ENCODE results near the gene KCNJ5. TPM values are rescaled to one million over a fixed set of nuclear protein-coding genes. Genes with fewer than 3 reads are reported as not detected.
A peak's percentile ranks its signal among the peaks of the same experiment; 100 is the strongest.

The KCNJ5 gene
- total and polyA plus RNA-seq, 7 experiments from 2014 or later, result 0.11 to 0.24 (median 0.17) TPM; not detected in 4

GRCh38 chr11:128848815-128849455 lies 42.2 kb upstream of the KCNJ5 start:
- no peaks in the 10 kb centered on the region for H3K36me3 ChIP-seq (ENCODE audit: control insufficient read depth in 2 of 3, insufficient read depth in 3 of 3, low read length in 3 of 3)
- no peak overlapping the region for H3K4me3 ChIP-seq (ENCODE audit: low read length)
- Mint-ChIP-seq H3K4me3 (no peak overlapping the region), H3K27ac (peak overlapping the region in 3 of 9 donors; percentile 18 to 82 (median 54)), H3K36me3 (peaks cover 0 to 4% (median 0%) of the 10 kb centered on the region in 5 donors), H3K27me3 (peaks cover 0 to 2% (median 0%) of the 10 kb centered on the region in 5 donors), H3K9me3 (no peaks in the 10 kb centered on the region), H3K4me1 (peaks cover 22 to 39% (median 30%) of the 10 kb centered on the region in 7 donors)
- ChIA-PET POLR2A (interaction anchor here (0.6 kb wide), 1 partner anchor 804 kb away, joined by 4 read pairs; no protein-coding TSS in a partner anchor), CTCF (interaction anchor here (0.9 to 3.3 kb wide), 4 partner anchors 9 to 691 kb away, joined by 3 to 13 read pairs (median 8); no protein-coding TSS in a partner anchor)
- no peaks in the 10 kb centered on the region for H3K9me3 ChIP-seq (ENCODE audit: control insufficient read depth in 2 of 3, low read length in 3 of 3)
- DNase-seq (peak in 6 of 9 donors; percentile 30 to 61 (median 56)), ATAC-seq (peak; percentile 83)
- H3K27me3 ChIP-seq (ENCODE audit: control insufficient read depth in 2 of 2, insufficient read depth in 2 of 2, low read length in 2 of 2), result no peaks in the 10 kb centered on the region
- peaks cover 15 to 21% of the 10 kb centered on the region in 2 donors for H3K4me1 ChIP-seq (ENCODE audit: control insufficient read depth in 2 of 2, insufficient read depth in 2 of 2, low read length in 2 of 2)
- intact Hi-C loops (cut with micrococcal nuclease), result loop anchor here in 1 of 2 donors (5.0 kb wide), 1 partner anchor 812 kb away; no protein-coding TSS in a partner anchor
- no peak overlapping the region for H3K27ac ChIP-seq (ENCODE audit: low read depth, low read length)

GRCh38 chr11:128852327-128853023 lies 38.7 kb upstream of the KCNJ5 start:
- Mint-ChIP-seq H3K4me3 (no peak overlapping the region), H3K27ac (no peak overlapping the region), H3K9me3 (no peaks in the 10 kb centered on the region), H3K4me1 (peaks cover 0 to 10% (median 5%) of the 10 kb centered on the region in 7 donors), H3K27me3 (peaks cover 0 to 5% (median 0%) of the 10 kb centered on the region in 5 donors), H3K36me3 (no peaks in the 10 kb centered on the region)
- no peaks in the 10 kb centered on the region for H3K9me3 ChIP-seq (ENCODE audit: control insufficient read depth in 2 of 3, low read length in 3 of 3)
- no peak for ATAC-seq
- intact Hi-C loops (cut with micrococcal nuclease), result no loop called here
- no peaks in the 10 kb centered on the region for H3K36me3 ChIP-seq (ENCODE audit: control insufficient read depth in 2 of 3, insufficient read depth in 3 of 3, low read length in 3 of 3)
- H3K27ac ChIP-seq (ENCODE audit: low read depth, low read length), result no peak overlapping the region
- POLR2A ChIA-PET, result no interaction called here
- CTCF ChIA-PET, result interaction anchor here (0.7 to 0.8 kb wide), 2 partner anchors 22 to 677 kb away, joined by 4 to 5 read pairs; no protein-coding TSS in a partner anchor
- no peak for DNase-seq
- H3K27me3 ChIP-seq (ENCODE audit: control insufficient read depth in 2 of 2, insufficient read depth in 2 of 2, low read length in 2 of 2), result no peaks in the 10 kb centered on the region
- H3K4me3 ChIP-seq (ENCODE audit: low read length), result no peak overlapping the region
- H3K4me1 ChIP-seq (ENCODE audit: control insufficient read depth in 2 of 2, insufficient read depth in 2 of 2, low read length in 2 of 2), result no peaks in the 10 kb centered on the region

- ChIA-PET POLR2A (interaction anchor here (1.3 kb wide), 1 partner anchor 12 kb away, joined by 4 read pairs; no protein-coding TSS in a partner anchor), CTCF (interaction anchor here (1.1 kb wide), 1 partner anchor 21 kb away, joined by 3 read pairs; no protein-coding TSS in a partner anchor)
- intact Hi-C loops (cut with micrococcal nuclease), result no loop called here
- Histone ChIP-seq H3K9me3 (ENCODE audit: control insufficient read depth in 2 of 3, low read length in 3 of 3) (no peaks in the 10 kb centered on the region), H3K27me3 (ENCODE audit: control insufficient read depth in 2 of 2, insufficient read depth in 2 of 2, low read length in 2 of 2) (no peaks in the 10 kb centered on the region), H3K4me1 (ENCODE audit: control insufficient read depth in 2 of 2, insufficient read depth in 2 of 2, low read length in 2 of 2) (no peaks in the 10 kb centered on the region), H3K4me3 (ENCODE audit: low read length) (no peak overlapping the region), H3K27ac (ENCODE audit: low read depth, low read length) (no peak overlapping the region), H3K36me3 (ENCODE audit: control insufficient read depth in 2 of 3, insufficient read depth in 3 of 3, low read length in 3 of 3) (no peaks in the 10 kb centered on the region)
- H3K4me3 Mint-ChIP-seq, result no peak overlapping the region
- no peaks in the 10 kb centered on the region for H3K36me3 Mint-ChIP-seq
- peaks cover 0 to 9% (median 3%) of the 10 kb centered on the region in 7 donors for H3K4me1 Mint-ChIP-seq
- ATAC-seq (no peak), DNase-seq (no peak)
- H3K27me3 Mint-ChIP-seq, result peaks cover 0 to 12% (median 0%) of the 10 kb centered on the region in 5 donors
- H3K27ac Mint-ChIP-seq, result no peak overlapping the region
- no peaks in the 10 kb centered on the region for H3K9me3 Mint-ChIP-seq
Observed at GRCh38 chr11:128853559-128853958, 37.6 kb upstream of the KCNJ5 start.

GRCh38 chr11:128854841-128855240 lies 36.3 kb upstream of the KCNJ5 start:
- Mint-ChIP-seq H3K4me3 (no peak overlapping the region), H3K36me3 (no peaks in the 10 kb centered on the region), H3K9me3 (no peaks in the 10 kb centered on the region), H3K27ac (no peak overlapping the region), H3K27me3 (peaks cover 0 to 12% (median 0%) of the 10 kb centered on the region in 5 donors), H3K4me1 (peaks cover 0 to 5% (median under 1%) of the 10 kb centered on the region in 7 donors)
- ATAC-seq, result no peak
- ChIA-PET CTCF (interaction anchor here (0.8 to 1.6 kb wide), 3 partner anchors 9 to 683 kb away, joined by 4 to 8 read pairs (median 5); no protein-coding TSS in a partner anchor), POLR2A (no interaction called here)
- Histone ChIP-seq H3K9me3 (ENCODE audit: control insufficient read depth in 2 of 3, low read length in 3 of 3) (no peaks in the 10 kb centered on the region), H3K27me3 (ENCODE audit: control insufficient read depth in 2 of 2, insufficient read depth in 2 of 2, low read length in 2 of 2) (no peaks in the 10 kb centered on the region), H3K4me1 (ENCODE audit: control insufficient read depth in 2 of 2, insufficient read depth in 2 of 2, low read length in 2 of 2) (no peaks in the 10 kb centered on the region), H3K27ac (ENCODE audit: low read depth, low read length) (no peak overlapping the region), H3K36me3 (ENCODE audit: control insufficient read depth in 2 of 3, insufficient read depth in 3 of 3, low read length in 3 of 3) (no peaks in the 10 kb centered on the region), H3K4me3 (ENCODE audit: low read length) (no peak overlapping the region)
- DNase-seq, result no peak
- intact Hi-C loops (cut with micrococcal nuclease), result no loop called here

GRCh38 chr11:128856241-128856640 lies 34.9 kb upstream of the KCNJ5 start:
- Mint-ChIP-seq H3K27ac (peak overlapping the region in 1 of 9 donors; percentile 20), H3K4me1 (peaks cover 0 to 9% (median 5%) of the 10 kb centered on the region in 7 donors), H3K36me3 (no peaks in the 10 kb centered on the region), H3K27me3 (peaks cover 0 to 12% (median 0%) of the 10 kb centered on the region in 5 donors), H3K4me3 (no peak overlapping the region), H3K9me3 (no peaks in the 10 kb centered on the region)
- DNase-seq (no peak), ATAC-seq (no peak)
- no peak overlapping the region for H3K27ac ChIP-seq (ENCODE audit: low read depth, low read length)
- H3K36me3 ChIP-seq (ENCODE audit: control insufficient read depth in 2 of 3, insufficient read depth in 3 of 3, low read length in 3 of 3), result no peaks in the 10 kb centered on the region
- intact Hi-C loops (cut with micrococcal nuclease), result no loop called here
- ChIA-PET CTCF (interaction anchor here (0.7 to 5.4 kb wide), 4 partner anchors 8 to 685 kb away, joined by 3 to 31 read pairs (median 10); no protein-coding TSS in a partner anchor), POLR2A (interaction anchor here (0.5 kb wide), 1 partner anchor 67 kb away, joined by 3 read pairs; no protein-coding TSS in a partner anchor)
- no peak overlapping the region for H3K4me3 ChIP-seq (ENCODE audit: low read length)
- no peaks in the 10 kb centered on the region for H3K27me3 ChIP-seq (ENCODE audit: control insufficient read depth in 2 of 2, insufficient read depth in 2 of 2, low read length in 2 of 2)
- H3K4me1 ChIP-seq (ENCODE audit: control insufficient read depth in 2 of 2, insufficient read depth in 2 of 2, low read length in 2 of 2), result peaks cover 0 to 4% of the 10 kb centered on the region in 2 donors
- no peaks in the 10 kb centered on the region for H3K9me3 ChIP-seq (ENCODE audit: control insufficient read depth in 2 of 3, low read length in 3 of 3)

- H3K27me3 Mint-ChIP-seq, result peaks cover 0 to 12% (median 0%) of the 10 kb centered on the region in 5 donors
- CTCF ChIA-PET, result interaction anchor here (0.6 to 5.4 kb wide), 8 partner anchors 9 to 700 kb away, joined by 3 to 31 read pairs (median 4); no protein-coding TSS in a partner anchor
- Histone ChIP-seq H3K9me3 (ENCODE audit: control insufficient read depth in 2 of 3, low read length in 3 of 3) (no peaks in the 10 kb centered on the region), H3K27ac (ENCODE audit: low read depth, low read length) (no peak overlapping the region), H3K4me1 (ENCODE audit: control insufficient read depth in 2 of 2, insufficient read depth in 2 of 2, low read length in 2 of 2) (peaks cover 0 to 4% of the 10 kb centered on the region in 2 donors), H3K4me3 (ENCODE audit: low read length) (no peak overlapping the region), H3K27me3 (ENCODE audit: control insufficient read depth in 2 of 2, insufficient read depth in 2 of 2, low read length in 2 of 2) (no peaks in the 10 kb centered on the region), H3K36me3 (ENCODE audit: control insufficient read depth in 2 of 3, insufficient read depth in 3 of 3, low read length in 3 of 3) (no peaks in the 10 kb centered on the region)
- peaks cover 0 to 9% (median 5%) of the 10 kb centered on the region in 7 donors for H3K4me1 Mint-ChIP-seq
- no peak overlapping the region for H3K4me3 Mint-ChIP-seq
- ATAC-seq (no peak), DNase-seq (no peak)
- H3K9me3 Mint-ChIP-seq, result no peaks in the 10 kb centered on the region
- POLR2A ChIA-PET, result no interaction called here
- intact Hi-C loops (cut with micrococcal nuclease), result no loop called here
- no peaks in the 10 kb centered on the region for H3K36me3 Mint-ChIP-seq
- H3K27ac Mint-ChIP-seq, result no peak overlapping the region
Observed at GRCh38 chr11:128857341-128857740, 33.8 kb upstream of the KCNJ5 start.
